ENCODE results near the gene DPY19L3.
A peak's percentile ranks its signal among the peaks of the same experiment; 100 is the strongest.
"Not testable (repeated sequence)": the region's sequence is repeated elsewhere in the genome, so short reads cannot be mapped to it uniquely, and the experiment has no call there.

The DPY19L3 gene

GRCh38 chr19:32405431-32406160, at the start of gene DPY19L3:
Gene DPY19L3, plus strand, starts transcription at chr19:32405770. Its CDS starts 2,484 bp downstream, at chr19:32408254.
- DNase-seq, result peak; percentile 97

- DNase-seq, result no peak
Measured at GRCh38 chr19:32357720-32358119, 47.9 kb upstream of the DPY19L3 start.

- DNase-seq, result no peak
Measured at GRCh38 chr19:32358321-32358720, 47.2 kb upstream of the DPY19L3 start.

GRCh38 chr19:32359581-32359980, 46.0 kb upstream of the DPY19L3 start:
- DNase-seq, result no peak

GRCh38 chr19:32361574-32362317, 43.8 kb upstream of the DPY19L3 start:
- DNase-seq, result no peak

- DNase-seq, result no peak
Measured at GRCh38 chr19:32362318-32362691, 43.3 kb upstream of the DPY19L3 start.

GRCh38 chr19:32363175-32363574, 42.4 kb upstream of the DPY19L3 start:
- no peak for DNase-seq

GRCh38 chr19:32363632-32364031, 41.9 kb upstream of the DPY19L3 start:
- DNase-seq, result no peak

- DNase-seq, result no peak
Measured at GRCh38 chr19:32364040-32364439, 41.5 kb upstream of the DPY19L3 start.

GRCh38 chr19:32367063-32367462, 38.5 kb upstream of the DPY19L3 start:
- no peak for DNase-seq

GRCh38 chr19:32367948-32368536, 37.5 kb upstream of the DPY19L3 start:
- no peak for DNase-seq

GRCh38 chr19:32368787-32369186, 36.8 kb upstream of the DPY19L3 start:
- no peak for DNase-seq

- DNase-seq, result no peak
Measured at GRCh38 chr19:32372726-32373517, 32.6 kb upstream of the DPY19L3 start.

GRCh38 chr19:32373585-32374295, 31.8 kb upstream of the DPY19L3 start:
- DNase-seq, result no peak

GRCh38 chr19:32374362-32374761, 31.2 kb upstream of the DPY19L3 start:
- DNase-seq, result not testable (repeated sequence)

GRCh38 chr19:32377088-32377487, 28.5 kb upstream of the DPY19L3 start:
- not testable (repeated sequence) for DNase-seq

GRCh38 chr19:32380269-32380668, 25.3 kb upstream of the DPY19L3 start:
- DNase-seq, result no peak

- no peak for DNase-seq
Measured at GRCh38 chr19:32387701-32388392, 17.7 kb upstream of the DPY19L3 start.

GRCh38 chr19:32388393-32388855, 17.1 kb upstream of the DPY19L3 start:
- DNase-seq, result no peak

- no peak for DNase-seq
Measured at GRCh38 chr19:32392901-32393300, 12.7 kb upstream of the DPY19L3 start.

GRCh38 chr19:32396046-32396652, 9.4 kb upstream of the DPY19L3 start:
- DNase-seq, result no peak

Measured in femur (tissue), 1 donor.